NCI-H2196 treated with DMSO at 0.1 percent for 48 hours (cell line): ENCODE measurements around the gene GALNT16.
"Not testable (repeated sequence)": the region's sequence is repeated elsewhere in the genome, so short reads cannot be mapped to it uniquely, and the experiment has no call there.

ENCODE experiments used
- DNase-seq: peaks from one replicate; lab custom pipeline; 2025; ENCODE audit not compliant: unreplicated experiment; lab: John Stamatoyannopoulos, UW

The GALNT16 gene

GRCh38 chr14:69284170-69284569 is 24.2 kb downstream of the GALNT16 start:
- no peak for DNase-seq

DNA sequence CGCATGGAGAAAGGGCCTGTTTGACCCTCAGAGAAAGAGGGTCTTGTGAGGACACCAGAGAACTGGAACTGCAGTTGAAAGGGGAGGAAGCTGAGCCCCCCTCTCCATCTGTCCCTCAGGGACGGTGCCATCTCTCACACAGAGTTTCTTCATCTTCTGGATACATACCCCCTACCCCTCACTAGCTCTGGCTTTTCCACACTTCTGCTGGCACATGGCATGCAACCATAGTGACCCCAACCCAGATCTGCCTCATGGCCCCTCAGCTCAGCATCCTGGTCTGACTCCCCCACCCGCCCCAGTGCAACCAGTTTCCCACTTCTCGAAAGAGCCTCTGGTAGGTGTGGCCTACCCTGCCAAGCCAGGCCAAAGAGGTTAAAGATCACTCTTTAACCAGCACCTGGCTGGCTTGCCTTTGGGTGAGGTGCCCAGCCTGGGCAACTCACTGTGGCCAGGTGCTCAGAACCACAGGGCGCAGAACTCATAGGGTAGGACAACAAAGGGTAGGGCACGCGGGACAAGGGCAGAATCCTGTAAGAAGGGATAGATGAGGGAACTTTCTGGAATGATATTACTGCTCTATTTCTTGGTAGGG is 25.8 kb downstream of the GALNT16 start:
- no peak for DNase-seq

DNA sequence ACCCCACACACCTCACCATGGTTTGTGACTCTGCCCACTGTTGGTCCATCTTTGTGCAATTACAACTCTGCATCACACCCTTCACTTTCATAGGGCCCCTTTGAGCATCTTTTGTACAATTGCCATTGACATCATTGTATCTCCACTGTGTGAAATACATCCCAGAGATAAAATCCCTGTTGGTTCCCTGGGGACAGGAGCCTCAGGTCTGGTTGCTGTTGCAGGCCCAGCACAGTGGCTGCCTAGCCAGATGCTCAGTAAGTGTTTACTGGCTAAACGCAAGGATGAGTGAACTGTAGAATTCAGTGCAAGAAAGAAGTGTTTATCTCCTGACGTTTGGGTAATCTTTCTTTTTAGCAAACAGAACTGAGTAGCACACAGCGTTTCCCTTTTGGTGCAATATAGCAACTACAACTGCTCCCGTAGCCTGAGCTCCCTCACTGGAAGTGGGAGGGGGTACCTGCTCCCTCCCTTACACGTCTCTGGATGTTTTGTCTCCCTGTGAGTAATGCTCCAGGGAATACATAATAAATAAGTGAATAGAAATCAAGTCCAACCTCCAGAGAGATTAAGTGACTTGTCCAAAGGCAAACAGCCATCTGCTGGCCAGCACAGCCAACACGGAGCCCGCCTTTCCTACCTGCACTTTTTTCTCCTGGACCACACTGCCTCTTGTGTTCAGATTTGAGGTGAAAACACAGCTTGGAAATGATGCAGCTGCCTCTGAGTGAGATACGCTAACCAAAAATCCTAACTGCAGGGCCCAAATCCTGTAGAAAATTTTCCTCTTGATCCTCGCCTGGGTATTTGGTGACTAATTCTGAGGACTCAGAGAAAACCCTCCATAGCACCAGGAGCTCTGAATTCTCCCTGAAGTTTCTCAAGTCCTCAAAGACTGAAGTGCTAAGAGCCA is 27.4 kb downstream of the GALNT16 start:
- no peak for DNase-seq

DNA sequence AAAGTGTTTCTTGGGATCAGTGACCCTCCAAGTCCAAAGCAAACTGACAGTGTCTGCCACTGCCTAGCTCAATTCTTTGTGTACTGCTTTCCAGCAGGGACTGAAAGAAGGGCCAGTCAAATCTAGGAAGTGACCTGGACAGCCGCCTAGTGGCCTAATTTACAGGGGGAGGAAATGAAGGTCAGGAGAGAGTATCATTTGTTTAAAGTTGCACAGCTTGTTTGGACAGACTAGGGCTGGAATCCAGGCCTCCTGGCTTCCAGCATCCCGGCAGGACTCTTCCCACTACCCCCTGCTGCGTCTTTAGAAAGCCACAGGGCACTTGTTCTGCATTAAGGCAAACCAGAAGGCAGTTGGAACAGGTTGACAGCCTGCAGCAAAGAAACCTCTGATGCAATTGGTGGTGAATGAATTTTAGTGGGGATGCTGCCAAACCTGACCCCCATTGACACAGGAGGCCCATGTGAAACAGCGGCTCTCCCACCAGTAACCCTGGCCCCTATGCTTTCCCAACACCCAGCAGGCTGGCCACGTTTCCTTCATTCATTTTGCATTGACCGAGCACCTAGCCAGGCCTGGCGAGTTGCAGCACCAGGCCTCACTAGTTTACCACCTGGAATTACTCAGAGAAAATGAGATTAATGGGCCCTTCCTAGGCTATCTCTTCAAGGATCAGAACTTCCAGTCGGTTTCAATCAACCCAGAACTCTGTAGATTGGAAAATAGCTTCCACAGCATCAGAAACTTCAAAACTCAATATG is 28.2 kb downstream of the GALNT16 start:
- DNase-seq = no peak

DNA sequence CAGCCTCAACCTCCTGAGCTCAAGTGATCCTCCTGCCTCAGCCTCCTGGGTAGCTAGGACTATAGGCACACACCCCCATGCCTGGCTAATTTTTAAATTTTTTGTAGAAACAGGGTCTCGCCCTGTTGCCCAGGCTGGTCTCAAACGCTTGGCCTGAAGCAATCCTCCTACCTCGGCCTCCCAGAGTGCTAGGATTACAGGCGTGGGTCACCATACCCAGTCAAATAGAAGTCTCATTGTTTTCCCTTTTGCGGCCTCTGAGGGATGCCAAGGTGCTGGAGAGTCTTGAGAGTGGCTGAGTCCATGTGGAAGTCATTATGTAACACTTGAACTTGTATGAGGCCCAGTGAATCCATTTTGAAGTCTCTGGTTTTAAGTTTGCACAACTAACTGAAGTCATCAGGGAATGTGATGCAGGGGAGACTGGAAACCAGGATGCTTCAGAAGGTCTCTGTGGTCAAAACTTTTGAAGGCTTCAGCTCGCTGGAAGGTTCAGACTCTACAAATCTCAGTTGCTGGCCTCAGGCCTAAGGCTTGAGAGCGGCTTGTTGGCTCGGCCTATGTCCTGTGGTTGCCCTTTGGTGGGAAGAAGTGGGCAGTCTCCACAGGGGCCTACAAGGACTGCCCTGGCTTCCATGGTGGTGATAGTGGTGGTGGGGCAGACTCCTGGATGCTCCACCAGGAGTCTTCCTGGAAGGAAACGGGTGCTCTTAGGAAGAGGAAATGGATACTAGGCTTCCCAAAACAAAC is 29.2 kb downstream of the GALNT16 start:
- DNase-seq = no peak

DNA sequence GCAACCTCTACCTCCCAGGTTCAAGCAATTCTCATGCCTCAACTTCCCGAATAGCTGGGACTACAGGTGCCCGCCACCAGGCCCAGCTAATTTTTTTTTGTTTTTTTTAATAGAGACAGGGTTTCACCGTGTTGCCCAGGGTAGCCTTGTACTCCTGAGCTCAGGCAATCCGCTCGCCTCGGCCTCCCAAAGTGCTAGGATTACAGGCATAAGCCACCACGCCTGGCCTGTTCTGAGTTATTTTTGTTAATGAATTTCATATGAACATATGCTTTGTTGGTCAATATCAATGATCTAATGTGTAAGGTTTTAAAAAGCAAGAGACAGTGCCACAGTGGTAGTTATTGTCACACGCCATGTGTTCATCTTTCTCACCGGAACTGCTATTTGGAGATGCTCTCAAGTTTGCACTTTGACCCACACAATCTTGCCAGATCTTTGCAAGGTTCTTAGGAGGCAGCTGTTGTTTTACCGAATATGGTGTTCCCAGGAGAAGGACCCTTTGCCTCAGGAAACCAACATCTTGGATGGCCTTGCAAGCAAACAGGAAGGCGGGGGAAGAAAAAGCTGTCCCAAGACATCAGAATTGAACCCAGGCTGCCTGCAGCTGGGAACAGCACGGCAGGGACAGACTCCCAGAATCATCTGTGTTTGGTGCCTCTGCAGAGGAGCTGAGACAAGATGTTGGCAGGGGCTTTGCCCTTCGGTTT is 30.0 kb downstream of the GALNT16 start:
- DNase-seq = no peak

DNA sequence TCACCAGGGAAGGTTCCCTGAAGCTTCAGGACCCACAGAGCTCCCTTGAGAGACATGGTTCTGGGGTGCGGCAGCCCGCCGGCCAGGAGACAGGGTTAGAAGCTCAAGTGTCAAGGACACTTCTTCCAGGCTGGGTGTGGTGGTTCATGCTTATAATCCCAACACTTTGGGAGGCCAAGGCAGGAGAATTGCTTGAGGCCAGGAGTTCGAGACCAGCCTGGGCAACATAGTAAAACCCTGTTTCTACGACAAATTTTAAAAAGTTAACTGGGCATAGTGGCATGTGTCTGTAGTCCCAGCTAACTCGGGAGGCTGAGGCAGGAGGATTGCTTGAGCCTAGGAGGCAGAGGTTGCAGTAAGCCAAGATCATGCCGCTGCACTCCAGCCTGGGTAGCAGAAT is 30.9 kb downstream of the GALNT16 start:
- not testable (repeated sequence) for DNase-seq

- no peak for DNase-seq
Observed at GRCh38 chr14:69291396-69291795, 31.4 kb downstream of the GALNT16 start.

GRCh38 chr14:69291891-69292561 is 32.1 kb downstream of the GALNT16 start:
- DNase-seq = no peak

GRCh38 chr14:69298131-69299071 is 38.4 kb downstream of the GALNT16 start:
- DNase-seq = no peak

DNA sequence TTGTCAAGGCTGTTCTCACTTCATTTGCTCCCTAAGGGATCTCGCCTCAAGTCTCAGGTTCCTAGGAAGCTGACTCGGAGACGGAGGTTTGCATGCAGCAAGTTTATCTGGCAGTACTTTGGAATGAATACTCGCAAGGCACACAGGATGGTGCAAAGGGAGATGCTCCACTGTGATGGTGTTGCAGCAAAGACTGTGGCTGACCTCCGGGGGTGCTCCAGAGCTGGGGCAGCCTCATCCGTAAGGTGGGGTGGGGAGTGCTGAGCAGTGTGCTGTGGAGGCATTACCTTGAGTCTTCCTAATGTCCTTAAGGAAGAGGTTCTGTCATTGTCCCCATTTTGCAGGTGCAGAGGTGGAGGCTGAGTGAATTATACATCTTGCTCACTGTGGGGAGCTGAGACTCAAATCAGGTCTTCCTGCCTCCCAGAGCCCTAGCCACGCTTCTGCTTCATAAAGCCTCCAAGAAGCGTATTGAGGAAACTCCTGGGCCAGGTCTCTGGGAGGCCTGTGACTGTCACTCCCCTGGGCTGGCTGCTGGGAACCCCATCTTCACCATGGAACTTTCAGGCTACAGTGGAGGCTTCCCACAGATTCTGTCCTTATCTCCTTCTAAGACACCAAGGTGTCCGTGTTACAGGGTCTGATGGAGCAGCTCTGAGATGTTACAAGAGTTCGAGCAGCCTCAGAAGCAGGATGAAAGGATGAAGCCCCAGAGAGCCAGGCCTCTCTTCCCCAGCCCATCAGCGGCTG is 39.5 kb downstream of the GALNT16 start:
- DNase-seq = no peak

DNA sequence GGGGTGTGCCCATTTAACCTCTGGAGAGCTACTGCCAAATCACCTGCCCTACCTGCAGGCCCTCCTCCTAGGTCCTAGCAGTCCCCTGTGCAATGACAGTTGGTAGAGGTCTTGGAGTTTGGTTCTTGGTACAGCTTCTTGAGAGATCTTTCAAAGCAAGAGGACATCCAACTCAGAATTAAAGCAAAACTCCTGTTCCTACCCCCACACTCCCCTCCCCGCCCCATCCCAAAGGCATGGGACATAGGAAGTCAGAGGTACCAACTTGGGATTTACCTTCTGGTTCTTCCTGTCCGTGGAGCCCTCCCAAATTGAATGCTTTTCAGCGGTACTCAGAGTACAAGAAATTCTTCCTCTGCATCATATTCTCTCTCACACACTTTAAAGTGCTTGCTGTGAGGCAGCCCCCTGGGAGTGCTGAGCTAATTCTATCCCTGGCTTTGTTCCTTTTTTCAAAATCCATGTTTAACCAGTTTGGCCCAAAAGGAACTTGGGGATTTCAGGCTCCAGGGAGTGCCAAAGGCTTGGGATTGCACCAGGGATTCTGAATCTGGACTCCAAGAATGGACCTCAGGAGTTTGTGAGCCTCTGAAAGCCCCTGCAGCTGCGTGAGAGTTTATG is 40.8 kb downstream of the GALNT16 start:
- DNase-seq = no peak

- no peak for DNase-seq
Observed at GRCh38 chr14:69303086-69303485, 43.1 kb downstream of the GALNT16 start.

GRCh38 chr14:69312608-69313007 is 52.6 kb downstream of the GALNT16 start:
- DNase-seq = no peak

- DNase-seq = no peak
Observed at GRCh38 chr14:69313176-69313575, 53.2 kb downstream of the GALNT16 start.

DNA sequence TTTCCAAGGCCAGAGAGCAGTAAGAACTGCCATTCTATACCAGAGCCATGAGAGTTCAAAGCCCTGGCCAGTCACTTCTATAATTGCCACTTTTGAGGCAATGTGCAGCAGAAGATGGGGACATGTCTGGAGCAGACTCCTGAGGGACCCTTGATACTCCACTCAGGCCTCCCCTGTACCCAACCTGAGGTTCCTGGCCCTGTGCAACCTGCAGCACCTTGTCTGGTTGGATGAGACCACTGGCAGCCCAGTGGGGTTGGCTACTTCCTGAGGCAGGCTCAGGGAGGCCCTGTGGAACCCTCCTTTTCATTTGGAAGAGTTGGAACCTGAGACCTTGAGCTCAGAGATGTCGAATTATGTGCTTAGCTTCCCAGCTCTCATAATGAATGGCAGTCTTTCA is 54.4 kb downstream of the GALNT16 start:
- no peak for DNase-seq

DNA sequence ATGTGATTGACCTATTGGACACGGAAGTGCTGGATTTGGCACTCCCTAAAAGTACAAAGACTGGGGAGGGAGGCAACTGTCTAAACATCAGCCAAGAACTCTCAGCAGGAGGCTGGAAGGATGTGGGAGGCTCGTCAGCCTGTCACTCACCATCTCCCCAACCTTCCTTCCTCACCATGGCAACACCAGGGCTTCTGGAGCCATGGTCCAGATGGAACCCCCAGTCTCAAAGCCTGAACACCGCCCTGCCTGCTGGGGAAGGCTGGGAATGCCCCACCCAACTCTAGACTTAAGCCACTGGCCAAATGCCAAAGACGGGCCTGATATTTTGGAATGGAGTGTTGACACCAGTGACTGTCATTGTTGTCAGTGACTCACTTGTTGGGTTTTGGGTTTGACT is 55.3 kb downstream of the GALNT16 start:
- no peak for DNase-seq
